ENCODE results near the gene SLC2A4RG. TPM values are rescaled to one million over a fixed set of nuclear protein-coding genes. Genes with fewer than 3 reads are reported as not detected.

Gene SLC2A4RG
- total and polyA plus RNA-seq, 2 donors (not counting 3 experiments of a cell fraction or from before 2014, with no cell fraction given), result 41.7 to 69.4 TPM

GRCh38 chr20:63711085-63711645, 28.4 kb upstream of the SLC2A4RG start:
- POLR2A ChIA-PET, result no interaction called here
- Histone ChIP-seq H3K79me2 (ENCODE audit: control insufficient read depth, insufficient read depth, low read length) (peaks cover 85% of the 10 kb centered on the region), H3K27me3 (ENCODE audit: control insufficient read depth in 2 of 2, insufficient read depth in 2 of 2, low read length in 2 of 2) (no peaks in the 10 kb centered on the region), H3K9ac (replicated peaks; ENCODE audit: extremely low read depth, insufficient read depth, low read length) (no peak overlapping the region), H3K4me3 (replicated peaks in 1 of 3; ENCODE audit: insufficient read depth in 1 of 3, low read depth in 1 of 3, low read length in 3 of 3) (no peak overlapping the region), H4K20me1 (replicated peaks; ENCODE audit: control insufficient read depth, extremely low read depth, insufficient read depth, low read length) (no peaks in the 10 kb centered on the region), H3K9me3 (replicated peaks; ENCODE audit: control insufficient read depth, insufficient read depth, low read length) (no peaks in the 10 kb centered on the region), H3K9me1 (replicated peaks; ENCODE audit: control insufficient read depth, extremely low read depth, insufficient read depth, low read length) (no peaks in the 10 kb centered on the region), H3K4me1 (ENCODE audit: control insufficient read depth, extremely low read depth, insufficient read depth, low read length) (peaks cover 14% of the 10 kb centered on the region), H3K36me3 (ENCODE audit: control insufficient read depth in 2 of 2, extremely low read depth in 1 of 2, insufficient read depth in 2 of 2, low read length in 2 of 2) (peaks cover 10 to 14% of the 10 kb centered on the region in 2 experiments), H3K27ac (ENCODE audit: insufficient read depth, low read depth, low read length) (no peak overlapping the region), H3K4me2 (ENCODE audit: insufficient read depth, low read length) (no peak overlapping the region), H2AFZ (ENCODE audit: low read depth, low read length) (no peak overlapping the region)
- no TSS peak for BruUV-seq (replicated peaks)
- TF ChIP-seq GATA2 (IDR thresholded peaks at IDR 0.05; ENCODE audit: insufficient read depth, insufficient read length, low read depth, low read length) (no peak), EZH2 (IDR thresholded peaks at IDR 0.05; ENCODE audit: borderline replicate concordance, low read depth, low read length, severe bottlenecking) (no peak), POLR2AphosphoS5 (IDR thresholded peaks at IDR 0.05; ENCODE audit: insufficient read depth, low read depth, low read length) (no peak), JUN (IDR thresholded peaks at IDR 0.05; ENCODE audit: borderline replicate concordance, insufficient read depth, insufficient read length, low read depth) (no peak), POLR2A (IDR thresholded peaks at IDR 0.05; ENCODE audit: low read depth, low read length) (no peak), FOS (IDR thresholded peaks at IDR 0.05; ENCODE audit: borderline replicate concordance, insufficient read depth, low read length) (no peak), MAX (IDR thresholded peaks at IDR 0.05; ENCODE audit: insufficient read depth, insufficient read length) (no peak), MYC (IDR thresholded peaks at IDR 0.05; ENCODE audit: low read depth, low read length) (no peak)
- TF ChIP-seq, protein P1, sequence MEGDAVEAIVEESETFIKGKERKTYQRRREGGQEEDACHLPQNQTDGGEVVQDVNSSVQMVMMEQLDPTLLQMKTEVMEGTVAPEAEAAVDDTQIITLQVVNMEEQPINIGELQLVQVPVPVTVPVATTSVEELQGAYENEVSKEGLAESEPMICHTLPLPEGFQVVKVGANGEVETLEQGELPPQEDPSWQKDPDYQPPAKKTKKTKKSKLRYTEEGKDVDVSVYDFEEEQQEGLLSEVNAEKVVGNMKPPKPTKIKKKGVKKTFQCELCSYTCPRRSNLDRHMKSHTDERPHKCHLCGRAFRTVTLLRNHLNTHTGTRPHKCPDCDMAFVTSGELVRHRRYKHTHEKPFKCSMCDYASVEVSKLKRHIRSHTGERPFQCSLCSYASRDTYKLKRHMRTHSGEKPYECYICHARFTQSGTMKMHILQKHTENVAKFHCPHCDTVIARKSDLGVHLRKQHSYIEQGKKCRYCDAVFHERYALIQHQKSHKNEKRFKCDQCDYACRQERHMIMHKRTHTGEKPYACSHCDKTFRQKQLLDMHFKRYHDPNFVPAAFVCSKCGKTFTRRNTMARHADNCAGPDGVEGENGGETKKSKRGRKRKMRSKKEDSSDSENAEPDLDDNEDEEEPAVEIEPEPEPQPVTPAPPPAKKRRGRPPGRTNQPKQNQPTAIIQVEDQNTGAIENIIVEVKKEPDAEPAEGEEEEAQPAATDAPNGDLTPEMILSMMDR (IDR thresholded peaks at IDR 0.05; ENCODE audit: extremely low read depth in 1 of 2, insufficient read depth in 1 of 2, low read depth in 1 of 2, low read length in 2 of 2), result no peak
- dilution Hi-C loops (cut with MboI; ENCODE audit: extremely low pct_ligation_motif_present, low sequenced_read_pairs), result no loop called here
- no peak for FAIRE-seq
- intact Hi-C loops (cut with micrococcal nuclease), result no loop called here
- CTCF ChIA-PET, result interaction anchor here (1.5 kb wide), 1 partner anchor 70 kb away, joined by 4 read pairs; no protein-coding TSS in a partner anchor
- no peak for DNase-seq (ENCODE audit: low read depth, low spot score)
